Activated CD8-positive, alpha-beta memory T cell treated with anti-CD3 and anti-CD28 coated beads, Interleukin-2, amount 50 U/mL, for 4 hours (primary cell): Measurements from ENCODE around the gene CDRT15L2.
"Not testable (repeated sequence)": the region's sequence is repeated elsewhere in the genome, so short reads cannot be mapped to it uniquely, and the experiment has no call there.

Experiments used
- DNase-seq: peaks from one replicate; pipeline ENCODE4 v3.0.0-alpha.2; 2020

The CDRT15L2 gene

DNA sequence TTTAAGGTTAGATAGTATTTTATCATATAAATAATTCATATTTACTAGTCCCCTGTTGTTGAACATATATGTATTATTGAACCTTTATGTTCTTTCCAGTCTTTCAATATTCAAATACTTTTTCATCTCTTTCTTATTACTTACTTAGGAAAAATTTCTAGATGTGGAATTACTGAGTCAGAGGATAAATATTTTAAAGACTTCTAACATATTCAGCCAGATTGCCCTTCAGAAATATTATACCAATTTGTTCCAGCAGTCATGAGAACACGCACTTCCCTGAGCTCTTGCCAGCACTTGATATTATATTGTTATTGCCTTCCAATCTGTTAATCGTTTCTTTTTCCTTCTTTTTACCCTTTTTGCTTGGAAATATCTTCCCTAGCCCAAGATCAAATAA is 4.5 kb upstream of the CDRT15L2 start:
- not testable (repeated sequence) for DNase-seq

GRCh38 chr17:20583891-20584577 is 4.5 kb downstream of the CDRT15L2 start:
- DNase-seq, result not testable (repeated sequence)

GRCh38 chr17:20588744-20589453 is 9.4 kb downstream of the CDRT15L2 start:
- not testable (repeated sequence) for DNase-seq

GRCh38 chr17:20589454-20589810 is 9.9 kb downstream of the CDRT15L2 start:
- DNase-seq, result not testable (repeated sequence)

DNA sequence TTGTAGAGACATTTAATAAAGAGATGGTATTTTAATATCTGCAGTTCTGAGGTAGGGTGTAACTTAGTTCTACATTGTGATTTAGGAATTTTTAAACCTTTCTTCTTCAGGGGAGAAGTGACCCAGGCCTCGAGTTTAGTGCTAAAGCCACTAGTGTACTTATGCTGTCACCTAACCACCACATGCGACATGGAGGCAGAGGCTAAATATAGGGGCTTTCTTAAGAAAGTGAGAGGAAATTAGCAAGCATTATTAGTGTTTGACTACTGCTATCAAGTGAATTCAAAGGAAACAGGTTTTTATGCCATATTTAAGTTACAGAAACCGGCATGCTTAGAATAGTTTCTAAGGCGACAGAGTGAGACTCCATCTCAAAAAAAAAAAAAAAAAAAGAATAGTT is 11.5 kb downstream of the CDRT15L2 start:
- not testable (repeated sequence) for DNase-seq

GRCh38 chr17:20605568-20605967 is 26.0 kb downstream of the CDRT15L2 start:
- DNase-seq, result not testable (repeated sequence)

GRCh38 chr17:20609490-20609889 is 30.0 kb downstream of the CDRT15L2 start:
- not testable (repeated sequence) for DNase-seq

- no peak for DNase-seq
Observed at GRCh38 chr17:20611309-20611708, 31.8 kb downstream of the CDRT15L2 start.

DNA sequence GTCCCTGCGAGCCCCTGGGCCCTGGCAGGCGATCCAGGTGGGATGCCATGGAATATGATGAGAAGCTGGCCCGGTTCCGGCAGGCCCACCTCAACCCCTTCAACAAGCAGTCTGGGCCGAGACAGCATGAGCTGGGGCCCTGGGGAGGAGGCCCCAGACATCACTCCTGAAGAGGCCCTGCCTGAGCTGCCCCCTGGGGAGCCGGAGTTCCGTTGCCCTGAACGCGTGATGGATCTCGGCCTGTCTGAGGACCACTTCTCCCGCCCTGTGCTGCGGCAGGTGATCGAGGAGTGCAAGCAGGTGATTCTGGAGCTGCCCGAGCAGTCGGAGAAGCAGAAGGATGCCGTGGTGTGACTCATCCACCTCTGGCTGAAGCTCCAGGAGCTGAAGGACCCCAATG is 33.1 kb downstream of the CDRT15L2 start:
- DNase-seq, result no peak

DNA sequence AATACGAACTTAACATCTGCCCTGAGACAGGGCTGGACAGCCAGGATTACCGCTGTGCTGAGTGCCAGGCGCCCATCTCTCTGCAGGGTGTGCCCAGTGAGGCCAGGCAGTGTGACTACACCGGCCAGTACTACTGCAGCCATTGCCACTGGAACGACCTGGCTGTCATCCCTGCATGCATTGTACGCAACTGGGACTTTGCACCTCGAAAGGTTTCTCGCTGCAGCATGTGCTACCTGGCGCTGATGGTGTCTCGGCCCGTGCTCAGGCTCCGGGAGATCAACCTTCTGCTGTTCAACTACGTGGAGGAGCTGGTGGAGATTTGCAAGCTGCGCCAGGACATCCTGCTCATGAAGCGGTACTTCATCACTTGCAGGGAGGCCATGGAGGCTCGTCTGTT is 33.7 kb downstream of the CDRT15L2 start:
- DNase-seq, result no peak

DNA sequence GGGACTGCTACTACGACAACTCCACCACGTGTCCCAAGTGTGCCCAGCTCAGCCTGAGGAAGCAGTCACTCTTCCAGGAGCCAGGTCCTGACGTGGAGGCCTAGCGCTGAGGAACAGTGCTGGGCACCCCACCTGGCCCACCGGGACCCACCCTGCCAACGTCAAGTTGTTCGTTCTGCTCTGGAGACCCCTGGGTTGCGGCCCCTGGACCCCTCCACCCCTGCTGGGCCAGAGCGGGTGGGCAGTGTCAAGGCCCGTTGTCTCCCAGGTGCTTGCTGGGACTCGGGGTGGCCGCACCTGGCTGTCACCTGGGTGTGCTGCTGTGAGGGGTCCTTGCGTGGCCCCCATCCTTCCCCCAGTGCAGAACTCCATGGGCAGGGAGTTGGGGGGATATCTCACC is 34.4 kb downstream of the CDRT15L2 start:
- no peak for DNase-seq

DNA sequence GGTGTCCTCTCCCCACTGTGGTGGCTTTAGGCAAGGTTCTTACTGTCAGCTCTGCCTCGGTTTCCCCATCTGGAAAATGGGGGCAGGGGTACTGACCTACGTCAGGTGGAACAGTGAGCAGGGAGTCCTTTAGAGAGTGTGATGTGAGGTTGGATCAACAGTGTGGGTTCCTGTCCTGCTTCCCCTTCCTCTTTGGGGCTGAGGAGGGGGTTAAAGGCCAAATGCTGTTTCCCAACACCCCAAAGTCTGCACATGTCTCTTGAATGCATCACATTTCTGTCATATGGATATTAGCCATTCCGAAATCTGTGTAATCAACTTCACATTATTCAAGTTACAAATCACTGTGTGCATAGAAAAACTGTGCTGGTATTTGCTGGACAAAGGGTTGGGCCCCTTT is 35.9 kb downstream of the CDRT15L2 start:
- DNase-seq, result not testable (repeated sequence)
